ENCODE results near the gene CIDEA.

GRCh38 chr18:12255626-12256026, 1.5 kb downstream of the CIDEA start:
- no peak for TF ChIP-seq POLR2A (IDR thresholded peaks at IDR 0.05)
- no peak for TF ChIP-seq CTCF (IDR thresholded peaks at IDR 0.05)

Data from body of pancreas (tissue), 4 donors.